HG03460 (cell line): ENCODE data around the gene TSPEAR.
"Not testable (repeated sequence)": the region's sequence is repeated elsewhere in the genome, so short reads cannot be mapped to it uniquely, and the experiment has no call there.

ENCODE experiments used
- ATAC-seq: cut with Tn5 transposase; IDR thresholded peaks from one replicate; pipeline ENCODE4 v1.9.1; 2021; ENCODE audit not compliant: unreplicated experiment

TSPEAR gene

GRCh38 chr21:44510508-44511218 is 200.7 kb downstream of the TSPEAR start:
- no peak for ATAC-seq

DNA sequence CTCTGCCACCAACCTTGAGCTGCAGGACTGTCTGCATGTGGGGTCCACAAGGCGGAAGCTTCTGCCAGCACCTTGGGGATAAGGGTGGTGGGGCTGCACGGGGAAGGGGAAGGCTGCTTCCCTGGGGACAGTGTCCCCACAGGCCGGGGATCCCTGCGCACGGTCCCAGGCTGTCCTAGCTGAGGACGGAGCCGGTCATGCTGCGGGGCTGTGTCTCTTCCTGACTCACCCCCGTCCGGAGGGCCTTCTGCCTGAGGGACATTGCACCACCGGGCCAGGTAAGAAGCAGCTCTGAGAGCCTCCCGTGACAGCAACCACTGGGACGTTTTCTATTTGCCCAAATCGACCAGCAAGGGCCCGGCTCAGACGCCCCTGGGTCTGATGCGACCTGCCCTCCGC is 201.3 kb downstream of the TSPEAR start:
- no peak for ATAC-seq

- no peak for ATAC-seq
Observed at GRCh38 chr21:44509539-44509938, 201.8 kb downstream of the TSPEAR start.

GRCh38 chr21:44508711-44509445 is 202.5 kb downstream of the TSPEAR start:
- ATAC-seq = no peak

- no peak for ATAC-seq
Observed at GRCh38 chr21:44508426-44508710, 203.0 kb downstream of the TSPEAR start.

- ATAC-seq = no peak
Observed at GRCh38 chr21:44507673-44508425, 203.5 kb downstream of the TSPEAR start.

DNA sequence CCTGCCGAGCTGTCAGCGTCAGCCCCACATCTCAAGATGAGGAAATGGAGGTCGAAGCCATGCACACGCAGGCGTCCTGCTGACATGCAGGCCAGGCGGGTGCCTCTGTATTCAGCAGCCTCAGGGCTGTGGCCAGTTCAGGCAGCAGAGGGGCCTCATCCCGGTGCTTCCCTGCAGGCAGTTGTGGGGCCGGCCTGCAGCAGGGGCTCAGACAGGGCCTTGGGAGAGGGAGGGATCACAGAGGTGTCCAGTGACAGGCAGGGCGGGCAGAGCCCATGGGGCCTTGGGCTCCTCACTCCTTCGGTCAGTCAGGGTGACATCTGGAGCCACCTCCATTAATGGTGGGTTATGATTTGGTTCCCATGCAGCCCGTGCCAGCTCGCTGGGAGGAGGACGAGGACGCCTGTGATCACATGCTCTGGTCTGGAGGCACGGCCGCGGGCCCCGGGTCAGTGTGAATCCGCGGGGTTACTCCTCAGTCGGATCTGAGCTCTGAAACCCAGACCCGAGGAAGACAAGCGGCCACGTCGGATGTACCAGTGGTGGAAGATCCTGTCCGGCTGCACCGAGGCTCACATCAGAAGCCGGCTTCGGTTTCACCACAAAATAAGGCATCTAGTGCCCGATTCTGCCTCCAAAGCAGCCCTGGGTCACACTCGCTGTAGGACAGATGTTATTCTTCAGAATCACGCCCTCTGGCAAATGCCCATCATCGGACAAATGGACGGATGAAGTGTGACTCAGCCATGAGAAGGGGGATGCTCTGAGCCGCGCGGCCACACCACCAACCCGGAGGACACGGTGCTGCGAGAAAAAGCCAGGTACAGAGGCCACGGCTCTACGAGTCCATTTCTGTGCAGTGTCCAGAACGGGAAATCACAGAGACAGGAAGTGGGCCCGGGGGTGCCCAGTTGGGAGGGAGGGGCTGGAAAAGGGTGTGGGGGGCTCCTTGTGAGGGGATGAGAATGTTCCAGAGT is 204.8 kb downstream of the TSPEAR start:
- ATAC-seq = no peak

- no peak for ATAC-seq
Observed at GRCh38 chr21:44505673-44506278, 205.6 kb downstream of the TSPEAR start.

DNA sequence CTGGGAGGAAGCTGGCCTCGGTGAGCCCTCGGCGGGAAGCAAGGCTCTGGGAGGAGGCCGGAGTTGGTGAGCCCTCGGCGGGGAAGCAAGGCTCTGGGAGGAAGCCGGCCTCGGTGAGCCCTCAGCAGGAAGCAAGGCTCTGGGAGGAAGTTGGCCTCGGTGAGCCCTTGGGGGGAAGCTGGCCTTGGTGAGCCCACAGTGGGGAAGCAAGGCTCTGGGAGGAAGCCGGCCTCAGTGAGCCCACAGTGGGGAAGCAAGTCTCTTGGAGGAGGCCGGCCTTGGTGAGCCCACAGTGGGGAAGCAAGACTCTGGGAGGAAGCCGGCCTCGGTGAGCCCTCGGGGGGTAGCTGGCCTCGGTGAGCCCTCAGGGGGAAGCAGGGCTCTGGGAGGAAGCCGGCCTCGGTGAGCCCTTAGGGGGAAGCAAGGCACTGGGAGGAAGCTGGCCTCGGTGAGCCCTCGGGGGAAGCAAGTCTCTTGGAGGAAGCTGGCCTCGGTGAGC is 207.4 kb downstream of the TSPEAR start:
- ATAC-seq = no peak

DNA sequence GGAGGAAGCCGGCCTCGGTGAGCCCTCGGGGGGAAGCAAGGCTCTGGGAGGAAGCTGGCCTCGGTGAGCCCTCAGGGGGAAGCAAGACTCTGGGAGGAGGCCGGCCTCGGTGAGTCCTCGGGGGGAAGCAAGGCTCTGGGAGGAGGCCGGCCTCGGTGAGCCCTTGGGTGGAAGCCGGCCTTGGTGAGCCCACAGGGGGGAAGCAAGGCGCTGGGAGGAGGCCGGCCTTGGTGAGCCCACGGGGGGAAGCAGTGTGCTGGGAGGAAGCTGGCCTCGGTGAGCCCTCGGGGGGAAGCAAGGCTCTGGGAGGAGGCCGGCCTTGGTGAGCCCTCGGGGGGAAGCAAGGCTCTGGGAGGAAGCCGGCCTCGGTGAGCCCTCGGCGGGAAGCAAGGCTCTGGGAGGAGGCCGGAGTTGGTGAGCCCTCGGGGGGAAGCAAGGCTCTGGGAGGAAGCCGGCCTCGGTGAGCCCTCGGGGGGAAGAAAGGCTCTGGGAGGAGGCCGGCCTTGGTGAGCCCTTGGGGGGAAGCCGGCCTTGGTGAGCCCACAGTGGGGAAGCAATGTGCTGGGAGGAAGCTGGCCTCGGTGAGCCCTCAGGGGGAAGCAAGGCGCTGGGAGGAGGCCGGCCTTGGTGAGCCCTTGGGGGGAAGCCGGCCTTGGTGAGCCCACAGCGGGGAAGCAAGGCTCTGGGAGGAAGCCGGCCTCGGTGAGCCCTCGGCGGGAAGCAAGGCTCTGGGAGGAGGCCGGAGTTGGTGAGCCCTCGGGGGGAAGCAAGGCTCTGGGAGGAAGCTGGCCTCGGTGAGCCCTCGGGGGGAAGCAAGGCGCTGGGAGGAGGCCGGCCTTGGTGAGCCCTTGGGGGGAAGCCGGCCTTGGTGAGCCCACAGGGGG is 208.1 kb downstream of the TSPEAR start:
- ATAC-seq = not testable (repeated sequence)

DNA sequence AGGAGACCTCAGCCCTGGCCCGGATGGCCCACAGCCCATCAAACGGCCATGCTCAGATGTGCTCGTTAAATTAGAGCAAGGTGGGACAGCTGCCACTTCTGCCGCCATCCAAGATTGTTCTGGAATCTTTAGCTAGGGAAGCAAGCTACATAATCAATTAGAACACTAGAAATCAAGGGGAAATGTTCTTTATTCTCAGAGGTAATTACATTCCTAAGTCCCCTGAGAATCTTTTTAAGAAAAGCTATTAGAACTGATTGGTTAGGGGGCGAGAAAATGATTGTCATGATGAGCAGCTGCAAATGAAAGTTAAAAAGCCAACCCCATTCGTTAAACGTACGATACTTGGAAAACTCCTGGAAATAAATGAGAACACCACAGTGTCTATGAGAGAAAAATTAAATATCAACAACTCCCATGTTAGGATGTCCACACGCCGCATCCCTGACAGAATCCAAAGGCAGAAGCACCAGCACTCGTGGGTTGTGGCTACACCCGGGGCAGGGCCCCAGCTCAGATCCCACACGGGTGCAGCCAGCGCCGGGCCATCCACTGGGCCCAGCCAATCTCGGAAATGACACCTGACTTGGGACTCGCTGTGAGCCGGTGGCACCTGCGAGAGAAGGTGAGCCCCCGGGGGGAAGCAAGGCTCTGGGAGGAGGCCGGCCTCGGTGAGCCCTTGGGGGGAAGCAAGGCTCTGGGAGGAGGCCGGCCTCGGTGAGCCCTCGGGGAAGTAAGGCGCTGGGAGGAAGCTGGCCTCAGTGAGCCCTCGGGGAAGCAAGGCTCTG is 209.0 kb downstream of the TSPEAR start:
- ATAC-seq = no peak

- no peak for ATAC-seq
Observed at GRCh38 chr21:44500111-44500510, 211.3 kb downstream of the TSPEAR start.

GRCh38 chr21:44499631-44500030 is 211.7 kb downstream of the TSPEAR start:
- no peak for ATAC-seq

DNA sequence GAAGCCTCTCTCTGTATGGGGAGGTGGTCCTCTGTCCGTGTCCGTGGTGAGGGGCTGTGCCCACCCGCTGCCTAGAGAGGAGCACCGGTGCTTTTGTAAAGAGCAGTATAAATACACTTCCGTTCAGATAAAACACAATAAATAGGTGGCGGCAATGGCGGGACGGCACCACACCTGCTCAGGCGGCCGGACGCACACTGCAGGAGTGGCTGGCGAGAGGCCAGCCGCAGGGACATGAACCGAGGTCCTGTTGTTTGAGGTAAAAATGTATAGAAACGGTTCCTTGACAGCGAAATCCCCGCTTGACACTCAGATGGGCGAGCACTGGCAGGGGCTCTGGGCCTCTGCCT is 212.2 kb downstream of the TSPEAR start:
- ATAC-seq = no peak

GRCh38 chr21:44498280-44499210 is 212.8 kb downstream of the TSPEAR start:
- no peak for ATAC-seq

DNA sequence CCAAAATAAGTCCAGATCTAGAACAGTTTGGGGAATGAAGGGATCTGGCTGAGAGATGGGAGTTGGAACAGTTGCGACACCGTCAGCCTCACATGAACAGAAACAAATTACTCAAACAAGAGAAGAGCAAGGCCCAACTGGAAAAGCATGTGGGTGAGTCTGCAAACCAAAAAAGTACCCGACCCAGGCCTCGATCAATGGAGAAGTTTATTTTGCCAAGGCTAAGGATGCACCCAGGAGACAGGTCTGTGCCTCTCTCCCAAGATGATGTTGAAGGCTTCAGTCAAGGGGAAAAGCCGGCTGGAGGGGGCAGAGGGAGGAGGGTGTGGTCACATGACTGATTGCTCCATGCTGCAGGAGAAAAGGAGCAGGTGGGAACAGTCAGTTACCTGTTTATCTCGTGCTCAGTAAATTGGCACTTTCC is 213.7 kb downstream of the TSPEAR start:
- ATAC-seq = no peak
